Measurements from ENCODE around the gene NDFIP2. TPM values are rescaled to one million over a fixed set of nuclear protein-coding genes. Genes with fewer than 3 reads are reported as not detected.
"Not testable (repeated sequence)": the region's sequence is repeated elsewhere in the genome, so short reads cannot be mapped to it uniquely, and the experiment has no call there.

Gene NDFIP2
- total RNA-seq, 1 donor from 2014 or later: 35.0 TPM

DNA sequence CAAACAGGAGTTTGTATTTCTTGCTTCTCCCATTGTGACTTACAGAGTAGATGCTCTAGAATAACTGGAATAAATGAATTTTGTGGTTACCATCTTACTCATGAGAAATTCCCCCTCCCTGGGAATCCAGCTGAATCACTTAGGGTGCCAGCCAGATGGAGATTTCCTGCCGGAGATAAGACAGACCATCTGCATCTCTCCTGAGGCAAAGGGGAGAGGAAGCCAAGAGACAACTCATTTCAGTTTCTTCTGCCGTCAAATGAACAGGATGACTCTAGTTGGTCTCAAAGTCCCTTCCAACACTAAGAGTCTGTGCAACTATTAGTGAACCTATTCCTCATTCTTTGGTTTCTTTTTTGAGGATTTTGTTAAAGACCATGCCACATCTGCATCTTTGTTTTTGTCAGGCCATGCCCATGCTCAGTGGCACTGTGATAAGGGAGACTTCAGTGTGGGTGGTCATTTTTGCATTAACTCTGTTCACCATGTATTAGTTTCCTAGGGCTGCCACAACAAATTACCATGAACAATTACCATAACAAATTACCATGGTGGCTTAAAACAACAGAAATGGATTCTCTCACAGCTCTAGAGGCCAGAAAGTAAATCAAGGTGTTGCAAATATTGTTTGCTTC is 112.8 kb downstream of the NDFIP2 start:
- TF ChIP-seq, protein P1, sequence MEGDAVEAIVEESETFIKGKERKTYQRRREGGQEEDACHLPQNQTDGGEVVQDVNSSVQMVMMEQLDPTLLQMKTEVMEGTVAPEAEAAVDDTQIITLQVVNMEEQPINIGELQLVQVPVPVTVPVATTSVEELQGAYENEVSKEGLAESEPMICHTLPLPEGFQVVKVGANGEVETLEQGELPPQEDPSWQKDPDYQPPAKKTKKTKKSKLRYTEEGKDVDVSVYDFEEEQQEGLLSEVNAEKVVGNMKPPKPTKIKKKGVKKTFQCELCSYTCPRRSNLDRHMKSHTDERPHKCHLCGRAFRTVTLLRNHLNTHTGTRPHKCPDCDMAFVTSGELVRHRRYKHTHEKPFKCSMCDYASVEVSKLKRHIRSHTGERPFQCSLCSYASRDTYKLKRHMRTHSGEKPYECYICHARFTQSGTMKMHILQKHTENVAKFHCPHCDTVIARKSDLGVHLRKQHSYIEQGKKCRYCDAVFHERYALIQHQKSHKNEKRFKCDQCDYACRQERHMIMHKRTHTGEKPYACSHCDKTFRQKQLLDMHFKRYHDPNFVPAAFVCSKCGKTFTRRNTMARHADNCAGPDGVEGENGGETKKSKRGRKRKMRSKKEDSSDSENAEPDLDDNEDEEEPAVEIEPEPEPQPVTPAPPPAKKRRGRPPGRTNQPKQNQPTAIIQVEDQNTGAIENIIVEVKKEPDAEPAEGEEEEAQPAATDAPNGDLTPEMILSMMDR (conservative IDR thresholded peaks at IDR 0.05; ENCODE audit: low read depth, low read length): no peak
- H3K4me3 ChIP-seq (ENCODE audit: low read depth, low read length): no peak overlapping the region
- no peak for DNase-seq (ENCODE audit: low read depth)

DNA sequence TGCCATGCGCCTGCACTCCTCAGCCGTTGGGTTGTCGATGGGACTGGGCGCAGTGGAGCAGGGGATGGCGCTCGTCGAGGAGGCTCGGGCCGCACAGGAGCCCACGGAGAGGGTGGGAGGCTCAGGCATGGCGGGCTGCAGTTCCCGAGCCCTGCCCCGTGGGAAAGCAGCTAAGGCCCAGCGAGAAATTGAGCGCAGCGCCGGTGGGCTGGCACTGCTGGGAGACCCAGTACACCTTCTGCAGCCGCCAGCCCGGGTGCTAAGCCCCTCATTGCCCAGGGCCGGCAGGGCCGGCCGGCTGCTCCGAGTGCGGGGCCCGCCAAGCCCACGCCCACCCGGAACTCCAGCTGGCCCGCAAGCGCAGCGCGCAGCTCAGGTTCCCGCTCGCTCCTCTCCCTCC is 119.2 kb downstream of the NDFIP2 start:
- not testable (repeated sequence) for H3K4me3 ChIP-seq (ENCODE audit: low read depth, low read length); DNase-seq (ENCODE audit: low read depth)

DNA sequence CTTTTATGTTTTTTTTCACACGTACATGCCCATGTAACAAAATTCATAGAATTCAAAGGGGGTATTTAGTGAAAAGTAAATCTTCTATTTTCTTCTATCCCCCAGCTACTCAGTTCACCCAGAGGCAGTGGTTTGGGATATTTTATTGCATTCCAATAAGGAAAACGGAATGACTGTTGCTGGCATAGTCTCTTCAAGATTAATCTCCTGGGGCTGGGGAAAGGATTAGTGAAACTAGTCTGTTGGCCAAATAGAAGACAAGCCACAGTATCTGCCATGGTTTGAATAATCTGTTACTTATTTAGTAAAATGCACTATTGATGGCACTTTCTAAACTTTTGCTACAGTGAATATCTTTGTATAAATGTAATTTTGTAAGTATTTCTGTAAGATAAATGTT is 122.0 kb downstream of the NDFIP2 start:
- H3K4me3 ChIP-seq (ENCODE audit: low read depth, low read length): no peak overlapping the region
- DNase-seq (ENCODE audit: low read depth): no peak
- TF ChIP-seq, protein P1 (conservative IDR thresholded peaks at IDR 0.05; ENCODE audit: low read depth, low read length): no peak

DNA sequence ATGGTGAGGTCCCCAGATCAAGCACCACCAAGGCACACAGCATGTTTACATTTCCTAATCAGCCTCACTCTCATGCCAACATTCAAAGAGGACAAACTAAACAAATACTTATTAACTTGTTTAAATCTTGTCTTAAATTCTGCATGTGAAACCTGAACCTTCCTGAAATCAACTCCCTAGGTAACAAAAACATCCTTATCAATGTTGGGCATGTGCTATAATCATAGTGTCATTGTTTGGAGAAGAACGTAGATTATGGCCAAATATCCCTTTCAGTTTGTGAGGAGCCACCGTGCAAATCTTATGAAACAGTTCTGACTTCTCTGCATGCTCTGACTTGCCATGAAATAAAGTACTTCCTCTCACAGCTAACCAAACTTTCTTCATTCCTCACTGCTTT is 123.8 kb downstream of the NDFIP2 start:
- DNase-seq (ENCODE audit: low read depth): no peak
- TF ChIP-seq, protein P1 (conservative IDR thresholded peaks at IDR 0.05; ENCODE audit: low read depth, low read length): no peak
- H3K4me3 ChIP-seq (ENCODE audit: low read depth, low read length): no peak overlapping the region

Other genes with a start within 250 kb of the NDFIP2 start
- 24.0 TPM in 2 replicates for gene RBM26, start 74.9 kb upstream of the NDFIP2 start, total RNA-seq

All from epithelial cell of proximal tubule (primary cell).